Stimulated activated CD8-positive, alpha-beta memory T cell treated with anti-CD3 and anti-CD28 coated beads, Interleukin-12 subunit alpha, Interleukin-12 subunit beta, amount 100 ng/mL, for 24 hours (primary cell): Measurements from ENCODE around the gene SIGLEC10.
A peak's percentile ranks its signal among the peaks of the same experiment; 100 is the strongest.

ENCODE experiments used
- DNase-seq: peaks from one replicate; pipeline ENCODE4 v3.0.0-alpha.2; 2020; ENCODE audit errors: extremely low read depth

SIGLEC10 gene

GRCh38 chr19:51366389-51367254 is 50.8 kb downstream of the SIGLEC10 start:
- DNase-seq: peak; percentile 87

GRCh38 chr19:51365965-51366388 is 51.5 kb downstream of the SIGLEC10 start, which contains the start of gene ETFB:
Gene ETFB, minus strand, starts transcription at chr19:51366388. Its CDS starts 62 bp downstream, at chr19:51366326.
- no peak for DNase-seq

DNA sequence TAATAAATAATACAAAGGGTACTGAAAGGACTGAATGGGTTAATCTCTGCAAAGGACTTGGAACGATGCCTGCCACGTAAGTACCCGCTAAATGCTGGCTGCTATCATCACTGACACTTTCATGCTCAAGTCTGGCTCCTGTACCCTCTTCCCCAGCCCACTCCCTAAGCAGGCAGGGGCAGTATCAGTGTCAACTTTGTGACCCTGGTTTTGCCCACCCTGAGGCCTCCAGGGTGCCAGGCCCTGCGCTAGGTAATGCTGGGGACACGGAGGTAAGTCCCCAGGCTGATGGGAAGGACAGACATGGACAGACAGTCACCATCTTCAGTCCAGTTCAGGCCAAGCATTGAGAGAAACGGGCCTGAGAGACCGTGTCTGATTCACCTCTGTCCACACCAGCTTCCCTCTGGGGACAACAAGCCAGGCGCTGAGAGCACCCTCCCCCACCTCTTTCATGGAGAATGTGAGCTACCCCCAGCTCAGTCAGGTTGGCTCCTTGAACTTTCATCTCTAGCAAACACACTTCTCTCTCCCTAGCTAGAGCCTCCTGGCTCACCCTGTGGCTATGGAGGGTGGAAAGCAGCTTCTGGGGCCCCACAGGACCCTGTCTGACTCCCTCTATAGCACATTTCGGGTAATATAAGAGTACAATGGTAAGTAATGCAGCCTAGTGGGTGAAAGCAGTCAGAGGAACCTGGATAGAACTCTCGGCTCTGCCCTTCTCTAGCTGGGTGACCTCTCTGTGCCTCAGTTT is 52.1 kb downstream of the SIGLEC10 start:
- no peak for DNase-seq

DNA sequence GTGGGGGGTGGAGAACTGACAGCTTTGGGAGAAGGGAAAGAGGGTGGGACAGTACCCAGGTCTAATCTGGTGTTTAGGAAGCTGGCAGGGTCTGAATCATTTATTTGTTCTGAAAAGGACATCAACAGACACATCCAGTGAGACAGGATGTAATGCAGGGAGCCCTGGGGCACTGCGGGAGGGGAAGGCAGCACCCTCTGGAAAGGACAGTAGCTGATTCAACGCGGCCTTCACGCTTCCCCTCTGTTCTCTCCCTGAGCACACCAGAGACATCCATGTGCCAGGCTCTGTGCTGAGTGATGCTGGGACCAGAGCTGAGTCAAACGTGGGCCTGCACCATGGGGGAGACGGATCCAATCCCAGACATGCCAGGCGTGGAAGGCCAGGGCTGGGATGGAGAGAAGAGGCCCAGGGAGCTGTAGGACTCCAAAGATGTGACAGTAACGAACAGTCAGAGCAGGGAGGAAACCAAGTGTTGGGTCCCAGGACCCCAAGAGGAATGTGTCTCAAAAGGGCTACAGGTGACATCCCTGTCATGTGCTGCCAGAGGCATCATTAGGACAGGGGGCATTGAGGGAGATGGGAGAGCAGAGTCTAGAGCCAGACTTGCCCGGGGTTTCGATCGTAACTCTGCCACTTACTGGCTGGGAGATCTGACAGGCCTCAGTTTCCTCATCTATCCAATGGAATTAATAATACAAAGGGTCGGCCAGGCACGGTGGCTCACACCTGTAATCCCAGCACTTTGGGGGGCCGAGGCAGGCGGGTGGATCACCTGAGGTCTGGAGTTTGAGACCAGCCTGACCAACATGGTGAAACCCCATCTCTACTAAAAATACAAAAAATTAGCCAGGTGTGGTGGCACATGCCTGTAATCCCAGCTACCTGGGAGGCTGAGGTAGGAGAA is 53.0 kb downstream of the SIGLEC10 start:
- no peak for DNase-seq

DNA sequence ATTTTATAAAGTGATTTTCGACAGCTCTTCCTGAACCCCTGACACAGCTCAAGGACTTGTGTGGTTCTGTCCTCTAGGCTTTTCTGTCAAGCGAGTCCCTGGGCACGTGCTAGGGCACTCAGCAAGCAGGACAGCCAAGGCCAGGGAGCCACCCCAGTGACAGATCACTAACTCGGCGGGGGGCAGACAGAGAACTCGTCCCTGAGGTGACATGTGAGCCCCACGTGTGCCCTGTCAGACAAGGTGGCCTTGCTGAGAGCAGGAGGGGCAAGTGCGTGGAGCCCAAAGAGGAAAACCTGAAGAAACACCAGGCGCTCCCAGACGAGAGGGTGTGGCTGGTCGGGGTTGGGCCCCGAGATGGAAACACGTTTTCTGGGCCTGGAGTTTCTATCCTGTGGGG is 56.2 kb downstream of the SIGLEC10 start:
- no peak for DNase-seq
